GM10248 (cell line): ENCODE measurements around the gene NCOA3.

Experiments used
- CTCF ChIA-PET: fragments of 300-600 bp; sonication (Branson Sonifier 250); formaldehyde crosslinking; extraction: SDS; loops from one replicate; lab custom pipeline; 2021; ENCODE audit warnings: antibody characterized with exemption; lab: Yijun Ruan, JAX
- POLR2A ChIA-PET: fragments of 350-650 bp; sonication (Branson Sonifier 250); formaldehyde crosslinking; extraction: SDS; loops from one replicate; lab custom pipeline; 2020; ENCODE audit warnings: antibody characterized with exemption; lab: Yijun Ruan, JAX
- DNase-seq: peaks from one replicate; pipeline ENCODE4 v3.0.0; 2012; ENCODE audit errors: extremely low spot score
- CTCF ChIP-seq: IDR thresholded peaks from 2 replicates; pipeline ENCODE4 v1.5.1; 2012; ENCODE audit warnings: mild to moderate bottlenecking, low read depth; ENCODE audit errors: extremely low read depth, missing control alignments, control extremely low read depth

The NCOA3 gene

GRCh38 chr20:47684306-47685080, 182.8 kb downstream of the NCOA3 start:
- no peak for TF ChIP-seq CTCF
- CTCF ChIA-PET: interaction anchor here (1.5 kb wide), 1 partner anchor 11 kb away, joined by 3 read pairs; no protein-coding TSS in a partner anchor
- POLR2A ChIA-PET: no interaction called here
- no peak for DNase-seq

GRCh38 chr20:47686545-47686944, 184.9 kb downstream of the NCOA3 start:
- CTCF ChIA-PET: interaction anchor here (1.2 kb wide), 1 partner anchor 9 kb away, joined by 4 read pairs; no protein-coding TSS in a partner anchor
- DNase-seq: no peak
- no peak for TF ChIP-seq CTCF
- POLR2A ChIA-PET: no interaction called here

GRCh38 chr20:47687095-47687987, 185.7 kb downstream of the NCOA3 start:
- TF ChIP-seq CTCF: no peak
- no peak for DNase-seq
- POLR2A ChIA-PET: no interaction called here
- CTCF ChIA-PET: interaction anchor here (1.2 to 8.2 kb wide), 2 partner anchors 9 to 10 kb away, joined by 4 to 53 read pairs; no protein-coding TSS in a partner anchor

- ChIA-PET POLR2A (no interaction called here), CTCF (interaction anchor here (1.3 to 8.2 kb wide), 4 partner anchors 10 to 932 kb away, joined by 3 to 53 read pairs (median 6); no protein-coding TSS in a partner anchor)
- no peak for DNase-seq
- no peak for TF ChIP-seq CTCF
These were observed 187.0 kb downstream of the NCOA3 start for GRCh38 chr20:47688385-47689381.

- ChIA-PET CTCF (interaction anchor here (1.3 to 8.2 kb wide), 4 partner anchors 11 to 931 kb away, joined by 3 to 53 read pairs (median 6); no protein-coding TSS in a partner anchor), POLR2A (no interaction called here)
- no peak for TF ChIP-seq CTCF
- DNase-seq: no peak
These were observed 188.0 kb downstream of the NCOA3 start for GRCh38 chr20:47689731-47690130.
